GM06990 (cell line): Measurements from ENCODE around the gene PLCG1.

Experiments
- DNase-seq: peaks from one replicate; pipeline ENCODE4 v3.0.0-alpha.2; 2011; ENCODE audit not compliant: insufficient read length; ENCODE audit errors: extremely low read depth
- H3K27me3 ChIP-seq: replicated peaks from 2 replicates; pipeline ENCODE4 v1.6.0; 2011; ENCODE audit warnings: low read length; ENCODE audit not compliant: control insufficient read depth, insufficient read depth
- H3K36me3 ChIP-seq: 2 replicates; pipeline ENCODE4 v1.5.1; 2011; ENCODE audit warnings: low read length; ENCODE audit not compliant: control insufficient read depth, insufficient read depth
- H3K4me3 ChIP-seq: replicated peaks from 2 replicates; pipeline ENCODE4 v1.5.1; 2011; ENCODE audit warnings: low read depth, mild to moderate bottlenecking, control low read depth, low read length
- TF ChIP-seq, protein P1 (sequence below): IDR thresholded peaks from 2 replicates; pipeline ENCODE4 v1.5.1; 2011; ENCODE audit warnings: low read length, control low read depth, mild to moderate bottlenecking, inconsistent platforms; ENCODE audit not compliant: insufficient read depth, poor library complexity, severe bottlenecking

Gene PLCG1

DNA sequence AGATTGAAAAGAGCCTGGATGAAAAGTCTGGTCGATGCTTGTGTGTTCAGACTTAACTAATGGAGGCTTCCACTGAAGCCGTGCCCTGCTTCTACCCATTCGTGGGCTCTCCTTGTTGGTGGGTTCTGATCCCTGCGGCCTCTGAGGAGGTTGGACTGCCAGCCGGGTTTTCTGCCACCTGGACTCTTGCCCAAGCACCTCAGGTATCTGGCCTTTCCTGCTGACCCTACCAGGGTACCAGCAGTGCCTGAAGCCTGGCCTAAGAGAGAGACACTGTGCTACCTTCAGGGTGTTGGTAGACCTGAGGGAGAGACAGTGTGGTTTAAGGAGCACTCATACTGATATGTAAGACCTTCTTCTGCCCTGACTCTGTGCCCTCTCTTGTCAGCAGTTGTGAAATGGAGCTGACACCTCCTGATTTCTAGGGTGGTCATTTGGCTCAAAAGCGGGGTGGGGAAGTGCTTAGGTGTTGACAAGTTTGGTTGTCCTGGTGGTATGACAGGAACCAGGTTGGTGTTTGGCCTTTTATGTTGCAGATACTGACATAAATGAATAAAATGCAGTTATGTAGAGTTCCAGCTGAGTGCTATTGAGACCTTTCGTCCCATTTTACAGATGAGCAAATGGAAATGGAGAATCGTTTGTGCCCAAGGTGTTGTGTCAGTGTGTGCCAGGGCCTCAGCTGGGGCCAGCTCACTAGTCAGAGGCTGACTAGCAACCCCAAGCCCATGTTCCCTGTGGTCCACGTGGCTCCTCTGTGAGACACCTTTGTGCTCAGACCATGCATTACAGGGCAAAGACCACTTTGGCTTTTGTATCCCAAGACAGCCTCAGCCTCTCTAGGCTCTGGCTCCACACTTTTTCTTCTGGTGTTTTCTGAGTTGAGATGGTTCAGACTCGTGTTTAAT lies 3.1 kb downstream of the PLCG1 start:
- TF ChIP-seq, protein P1, sequence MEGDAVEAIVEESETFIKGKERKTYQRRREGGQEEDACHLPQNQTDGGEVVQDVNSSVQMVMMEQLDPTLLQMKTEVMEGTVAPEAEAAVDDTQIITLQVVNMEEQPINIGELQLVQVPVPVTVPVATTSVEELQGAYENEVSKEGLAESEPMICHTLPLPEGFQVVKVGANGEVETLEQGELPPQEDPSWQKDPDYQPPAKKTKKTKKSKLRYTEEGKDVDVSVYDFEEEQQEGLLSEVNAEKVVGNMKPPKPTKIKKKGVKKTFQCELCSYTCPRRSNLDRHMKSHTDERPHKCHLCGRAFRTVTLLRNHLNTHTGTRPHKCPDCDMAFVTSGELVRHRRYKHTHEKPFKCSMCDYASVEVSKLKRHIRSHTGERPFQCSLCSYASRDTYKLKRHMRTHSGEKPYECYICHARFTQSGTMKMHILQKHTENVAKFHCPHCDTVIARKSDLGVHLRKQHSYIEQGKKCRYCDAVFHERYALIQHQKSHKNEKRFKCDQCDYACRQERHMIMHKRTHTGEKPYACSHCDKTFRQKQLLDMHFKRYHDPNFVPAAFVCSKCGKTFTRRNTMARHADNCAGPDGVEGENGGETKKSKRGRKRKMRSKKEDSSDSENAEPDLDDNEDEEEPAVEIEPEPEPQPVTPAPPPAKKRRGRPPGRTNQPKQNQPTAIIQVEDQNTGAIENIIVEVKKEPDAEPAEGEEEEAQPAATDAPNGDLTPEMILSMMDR = no peak
- no peaks in the 10 kb centered on the region for H3K27me3 ChIP-seq
- no peak for DNase-seq
- H3K36me3 ChIP-seq = no peaks in the 10 kb centered on the region; the same call in 1 of the 2 replicates
- no peak overlapping the region for H3K4me3 ChIP-seq

DNA sequence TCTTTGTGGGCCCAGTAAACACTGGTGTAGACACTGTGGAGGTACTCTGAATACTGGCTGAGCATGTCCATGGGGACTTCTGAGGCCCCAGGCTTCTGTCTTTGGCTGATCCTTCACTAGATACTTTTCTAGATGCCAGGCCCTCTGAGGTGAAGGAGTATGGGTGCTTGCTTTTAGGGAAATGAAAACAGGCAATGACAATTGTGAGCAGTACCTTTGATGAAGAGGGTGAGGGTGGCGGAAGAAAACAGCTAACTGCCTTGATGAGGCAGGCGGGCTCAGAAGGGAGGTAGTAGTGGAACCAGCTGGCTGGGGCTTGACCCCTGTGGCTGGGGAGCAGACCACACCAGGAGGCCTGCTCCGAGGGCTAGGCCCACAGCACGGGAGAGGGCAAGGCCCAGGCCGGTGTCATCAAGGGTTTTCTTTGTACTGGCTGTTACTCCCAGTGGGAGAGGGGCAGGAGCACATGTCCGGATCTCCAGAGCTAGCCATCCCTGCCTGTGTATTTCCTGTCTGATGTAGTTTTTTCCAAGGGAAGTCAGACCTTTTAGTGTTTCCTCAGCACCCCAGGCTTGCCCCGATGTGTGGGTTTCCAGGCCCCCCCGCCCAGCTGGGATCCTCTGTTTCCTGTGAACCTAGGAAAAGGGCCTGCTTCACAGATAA lies 3.9 kb downstream of the PLCG1 start:
- Histone ChIP-seq H3K4me3 (no peak overlapping the region), H3K27me3 (no peaks in the 10 kb centered on the region), H3K36me3 (peaks cover 2% of the 10 kb centered on the region)
- DNase-seq = no peak
- TF ChIP-seq, protein P1 = no peak

DNA sequence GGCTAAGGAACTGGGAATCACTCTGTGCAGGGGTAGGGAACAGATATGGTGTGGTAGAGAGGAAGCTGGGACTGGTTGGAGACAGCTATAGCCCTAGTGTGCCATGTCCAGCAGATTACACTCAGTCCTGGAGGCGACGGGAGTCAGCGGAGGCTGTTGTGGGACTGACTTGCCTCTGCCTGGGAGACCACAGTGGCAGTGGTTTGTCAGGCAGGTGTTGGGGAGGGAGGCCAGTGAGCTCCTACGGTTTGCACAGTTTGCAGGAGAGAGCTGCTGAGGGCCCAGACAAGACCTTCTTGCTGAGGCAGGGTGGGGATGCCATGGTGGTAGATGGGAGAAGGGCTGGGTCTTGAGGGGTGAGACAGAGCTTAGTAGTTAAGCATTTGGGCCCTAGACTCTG lies 4.9 kb downstream of the PLCG1 start:
- Histone ChIP-seq H3K4me3 (no peak overlapping the region), H3K27me3 (no peaks in the 10 kb centered on the region), H3K36me3 (peaks cover 4% of the 10 kb centered on the region)
- TF ChIP-seq, protein P1 = no peak
- DNase-seq = no peak

DNA sequence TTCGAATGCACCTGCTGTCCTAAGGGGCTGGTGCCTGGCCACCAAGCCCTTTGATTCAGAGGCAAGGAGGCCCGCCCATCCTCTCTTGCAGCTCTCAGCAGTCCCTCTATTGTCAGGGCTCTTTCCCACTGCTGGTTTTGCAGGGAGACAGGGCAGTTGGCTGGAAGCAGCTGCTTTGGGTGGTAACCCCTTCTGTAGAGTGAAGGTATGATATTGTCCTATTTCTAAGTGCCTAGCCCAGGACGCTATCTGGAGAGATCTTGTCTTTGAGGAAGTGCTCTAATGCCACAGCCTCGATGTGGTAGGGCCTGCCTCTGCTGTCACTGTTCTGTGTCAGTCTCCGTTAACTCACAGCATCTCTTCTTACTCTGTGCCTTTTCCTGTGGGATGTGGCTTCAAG lies 5.6 kb downstream of the PLCG1 start:
- Histone ChIP-seq H3K36me3 (peaks cover 5% of the 10 kb centered on the region), H3K27me3 (no peaks in the 10 kb centered on the region), H3K4me3 (no peak overlapping the region)
- TF ChIP-seq, protein P1 = no peak
- DNase-seq = no peak

DNA sequence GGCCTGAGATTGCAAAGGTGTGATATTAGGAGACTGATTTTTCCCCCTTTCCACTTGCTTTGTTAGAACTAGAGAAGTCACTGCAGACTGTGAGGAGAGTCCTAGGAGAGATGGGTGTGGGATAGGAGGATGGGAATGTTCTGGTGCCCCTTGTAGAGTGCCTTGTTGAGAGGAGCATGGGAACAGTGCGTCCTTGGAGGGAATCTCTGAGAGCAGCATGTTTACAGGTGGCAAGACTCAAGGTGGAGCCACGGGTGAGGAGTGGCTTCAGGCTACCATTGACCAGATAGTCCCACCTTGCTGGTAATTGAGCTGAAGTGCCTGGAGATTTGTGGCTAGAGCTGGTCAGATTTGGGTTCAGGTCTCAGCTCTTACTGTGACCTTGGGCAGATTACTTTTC lies 6.0 kb downstream of the PLCG1 start:
- no peak overlapping the region for H3K4me3 ChIP-seq
- no peak for DNase-seq
- TF ChIP-seq, protein P1 = no peak
- peaks cover 6% of the 10 kb centered on the region for H3K36me3 ChIP-seq
- no peaks in the 10 kb centered on the region for H3K27me3 ChIP-seq
